ENCODE measurements around the gene GAREM2. TPM values are rescaled to one million over a fixed set of nuclear protein-coding genes. Genes with fewer than 3 reads are reported as not detected.

Gene GAREM2
- total RNA-seq, result 1.5 TPM in 2 replicates

DNA sequence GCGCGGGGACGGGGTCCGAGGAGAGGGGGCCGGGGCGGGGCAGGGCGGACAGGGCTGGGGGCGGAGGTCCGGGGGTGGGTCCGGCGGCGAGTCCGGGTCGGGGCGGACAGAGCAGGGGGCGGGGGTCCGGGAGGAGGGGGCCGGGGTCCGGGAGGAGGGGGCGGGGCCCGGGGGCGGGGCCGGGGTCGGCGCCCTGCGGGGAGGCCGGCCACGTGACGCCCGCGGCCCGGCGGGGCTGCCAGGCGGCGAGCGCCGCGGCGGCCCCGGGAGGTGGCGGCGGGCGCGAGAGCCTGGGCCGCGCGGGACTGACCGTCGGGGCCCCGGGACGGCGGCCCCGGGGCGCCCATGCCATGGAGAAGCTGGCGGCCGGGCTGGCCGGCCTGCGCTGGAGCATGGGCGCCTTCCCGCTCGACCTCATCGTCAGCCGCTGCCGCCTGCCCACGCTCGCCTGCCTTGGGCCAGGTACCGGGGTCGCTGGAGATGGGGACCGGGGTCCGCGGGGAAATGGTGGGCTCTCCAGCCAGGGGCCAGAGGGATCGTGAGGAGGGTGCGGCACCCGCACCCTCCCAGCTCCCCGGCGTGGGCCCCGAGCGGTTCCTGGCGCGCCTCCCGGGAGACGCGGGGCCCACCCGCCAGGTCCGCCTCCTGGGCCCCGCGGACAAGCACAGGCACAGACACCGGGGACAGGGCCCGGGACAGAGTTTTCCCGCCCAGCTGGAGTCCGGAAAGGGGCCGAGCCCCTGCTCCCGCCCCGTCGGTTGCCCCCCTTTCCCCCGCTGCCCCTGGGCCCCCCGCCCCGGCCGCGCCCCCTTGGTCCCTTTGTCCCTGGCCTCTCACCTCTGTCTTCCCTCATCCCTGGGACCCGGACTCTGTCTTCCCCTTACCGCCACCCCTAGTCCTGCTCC, at the start of gene GAREM2:
GAREM2 (plus strand) TSS at position 218 of the 905 bp plus-strand sequence; CDS start at position 351, 133 bp downstream.

Other genes starting within 250 kb of the GAREM2 start
- gene KIF3C, start 190.6 kb upstream of the GAREM2 start, total RNA-seq, result 15.1 and 22.1 TPM in 2 replicates
- gene RAB10, start 139.0 kb upstream of the GAREM2 start, total RNA-seq, result 115 and 204 TPM in 2 replicates
- gene HADHA, start 71.5 kb downstream of the GAREM2 start, total RNA-seq, result 121 and 151 TPM in 2 replicates
- 95.0 and 113 TPM in 2 replicates for gene HADHB, start 71.9 kb downstream of the GAREM2 start, total RNA-seq
- gene SELENOI, start 173.1 kb downstream of the GAREM2 start, total RNA-seq, result 21.1 and 33.9 TPM in 2 replicates
- 0.05 TPM in 1 of 2 replicates, not detected in the other for gene ADGRF3, start 173.7 kb downstream of the GAREM2 start, total RNA-seq
- gene DRC1, start 228.8 kb downstream of the GAREM2 start, total RNA-seq, result under 0.01 TPM in 1 of 2 replicates, not detected in the other

Data from smooth muscle cell of the umbilical artery (primary cell).